Activated T-cell treated with anti-CD3 and anti-CD28 coated beads, Interleukin-2, amount 50 U/mL, for 72 hours (primary cell): ENCODE results near the gene TTF2. TPM values are rescaled to one million over a fixed set of nuclear protein-coding genes. Genes with fewer than 3 reads are reported as not detected.
"Not testable (repeated sequence)": the region's sequence is repeated elsewhere in the genome, so short reads cannot be mapped to it uniquely, and the experiment has no call there.

Experiments used
- ATAC-seq, 2 donors: fragments of 150-1000 bp; cut with Tn5 transposase; replicated peaks in 1 of 2; 2 replicates each; pipeline ENCODE4 v1.10.0; 2021; ENCODE audit warnings: moderate library complexity in 2 of 2, mild to moderate bottlenecking in 1 of 2
- DNase-seq, 2 donors: peaks; one replicate each; pipeline ENCODE4 v3.0.0; 2021 to 2022; ENCODE audit warnings: mixed read lengths in 1 of 2
- H3K27ac Mint-ChIP-seq: one replicate; pipeline ENCODE4 v1.8.0; 2022; ENCODE audit warnings: mild to moderate bottlenecking, moderate library complexity, mixed read lengths
- H3K27me3 Mint-ChIP-seq: one replicate; pipeline ENCODE4 v1.8.0; 2022; ENCODE audit warnings: low read depth, mixed read lengths
- H3K36me3 Mint-ChIP-seq, 2 donors: one replicate each; pipeline ENCODE4 v1.8.0; 2022; ENCODE audit warnings: mixed read lengths in 2 of 2, mild to moderate bottlenecking in 1 of 2; ENCODE audit not compliant: insufficient read depth in 2 of 2
- H3K4me1 Mint-ChIP-seq: one replicate; pipeline ENCODE4 v1.8.0; 2022; ENCODE audit warnings: low read depth, mixed read lengths
- H3K4me3 Mint-ChIP-seq, 2 donors: one replicate each; pipeline ENCODE4 v1.8.0; 2022; ENCODE audit warnings: mild to moderate bottlenecking in 2 of 2, mixed read lengths in 2 of 2, moderate library complexity in 2 of 2
- H3K9me3 Mint-ChIP-seq, 2 donors: one replicate each; pipeline ENCODE4 v1.8.0; 2022; ENCODE audit warnings: mixed read lengths in 2 of 2
- total RNA-seq, 2 donors: library from RNA; stranded (reverse); gene quantifications; one replicate each; pipeline ENCODE4 v1.2.3, GENCODE V29; 2022

The TTF2 gene
- total RNA-seq, 2 donors from 2014 or later: 104 to 107 TPM

DNA sequence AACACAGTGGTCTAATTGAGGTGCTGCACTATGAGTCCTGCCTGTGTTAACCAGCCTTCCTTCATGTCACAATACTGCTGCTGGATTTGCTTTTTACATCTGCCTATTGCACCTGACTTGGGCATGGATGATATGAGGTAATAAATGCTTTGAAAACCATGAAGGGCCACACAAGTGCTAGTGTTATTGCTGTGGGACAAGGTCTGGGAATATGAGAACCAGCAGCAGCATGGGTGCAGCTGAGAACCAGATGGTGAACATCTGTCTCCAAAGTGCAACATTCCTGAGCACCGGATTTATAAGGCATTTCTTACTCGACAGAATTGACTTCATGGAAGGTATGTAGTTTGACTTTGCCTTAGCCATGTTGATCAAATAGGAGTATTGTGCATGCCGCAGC lies 44.9 kb downstream of the TTF2 start:
- ATAC-seq: no peak
- H3K27ac Mint-ChIP-seq: no peak overlapping the region
- peaks cover 12 to 31% of the 10 kb centered on the region in 2 donors for H3K36me3 Mint-ChIP-seq

DNA sequence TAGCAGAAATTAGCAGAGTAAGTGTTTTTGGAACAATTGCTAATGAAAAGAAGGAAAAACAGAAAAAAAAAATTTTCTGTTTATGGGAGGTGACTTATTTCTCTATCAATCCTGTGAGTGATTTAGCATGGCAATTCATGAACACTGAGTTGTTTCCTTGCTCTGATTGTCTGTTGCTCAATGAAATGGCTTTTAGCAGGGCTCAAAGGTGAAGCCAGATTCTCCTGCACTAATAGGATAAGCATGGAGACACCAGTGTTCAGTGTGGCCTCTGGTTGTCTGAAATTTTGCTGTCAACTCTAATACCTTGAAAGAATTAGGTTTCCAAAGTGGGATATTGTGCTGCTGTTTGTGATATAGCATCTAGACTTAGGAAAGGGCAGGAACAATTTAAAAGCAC lies 45.6 kb downstream of the TTF2 start:
- ATAC-seq: no peak
- no peak for DNase-seq
- H3K4me3 Mint-ChIP-seq: no peak overlapping the region
- H3K36me3 Mint-ChIP-seq: peaks cover 7 to 24% of the 10 kb centered on the region in 2 donors
- H3K27me3 Mint-ChIP-seq: no peaks in the 10 kb centered on the region
- no peak overlapping the region for H3K27ac Mint-ChIP-seq
- H3K9me3 Mint-ChIP-seq: no peaks in the 10 kb centered on the region
- H3K4me1 Mint-ChIP-seq: peaks cover 15% of the 10 kb centered on the region

More for the DNA sequence above, 44.9 kb downstream of the TTF2 start:
- no peaks in the 10 kb centered on the region for H3K9me3 Mint-ChIP-seq
- no peak for DNase-seq
- H3K4me1 Mint-ChIP-seq: peaks cover 11% of the 10 kb centered on the region
- H3K27me3 Mint-ChIP-seq: no peaks in the 10 kb centered on the region
- H3K4me3 Mint-ChIP-seq: no peak overlapping the region

DNA sequence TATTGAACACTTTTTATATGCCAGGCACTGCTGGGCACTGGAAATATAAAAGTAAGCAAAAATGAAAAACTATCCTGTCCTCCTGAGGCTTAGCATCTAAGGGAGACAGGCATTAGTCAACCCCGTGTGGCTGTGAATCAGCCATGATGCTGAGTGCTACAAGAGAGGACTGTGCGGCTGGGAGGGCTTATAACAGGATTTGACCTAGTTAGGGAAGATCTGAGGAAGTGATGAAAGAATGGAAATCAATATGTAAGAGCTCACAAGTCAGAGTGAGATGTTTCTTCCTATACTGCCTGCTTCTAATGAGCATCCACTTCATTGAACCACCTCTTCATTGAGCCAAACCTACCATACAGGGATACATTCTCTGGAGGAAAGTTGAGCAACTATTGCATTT lies 46.4 kb downstream of the TTF2 start:
- Mint-ChIP-seq H3K9me3 (no peaks in the 10 kb centered on the region), H3K27me3 (no peaks in the 10 kb centered on the region), H3K36me3 (peaks cover 7 to 19% of the 10 kb centered on the region in 2 donors), H3K4me3 (no peak overlapping the region), H3K27ac (no peak overlapping the region), H3K4me1 (peaks cover 17% of the 10 kb centered on the region)
- ATAC-seq: peak; percentile 71 to 87
- DNase-seq: peak in 1 of 2 donors; percentile 15

DNA sequence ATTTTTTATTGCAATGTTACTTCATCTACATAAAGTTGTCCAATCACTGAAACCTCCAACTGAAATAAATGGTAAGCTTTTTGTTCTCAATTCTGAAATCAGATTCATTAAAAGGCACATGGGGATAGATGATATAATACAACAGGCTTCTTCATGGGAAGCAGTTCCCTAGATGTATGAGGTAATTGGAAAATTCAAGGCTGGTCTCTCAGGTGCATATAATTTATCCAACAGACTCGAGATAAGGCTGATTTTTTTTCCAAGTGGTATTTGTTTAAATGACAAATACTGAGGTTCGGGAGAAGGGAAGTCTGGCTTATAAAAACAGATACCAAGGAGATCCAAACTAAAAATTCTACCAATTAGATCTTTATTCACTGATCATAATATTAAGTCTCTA lies 47.2 kb downstream of the TTF2 start:
- no peak for ATAC-seq
- Mint-ChIP-seq H3K36me3 (peaks cover 4 to 16% of the 10 kb centered on the region in 2 donors), H3K4me1 (peaks cover 17% of the 10 kb centered on the region), H3K4me3 (no peak overlapping the region), H3K9me3 (no peaks in the 10 kb centered on the region), H3K27me3 (no peaks in the 10 kb centered on the region), H3K27ac (no peak overlapping the region)
- no peak for DNase-seq

DNA sequence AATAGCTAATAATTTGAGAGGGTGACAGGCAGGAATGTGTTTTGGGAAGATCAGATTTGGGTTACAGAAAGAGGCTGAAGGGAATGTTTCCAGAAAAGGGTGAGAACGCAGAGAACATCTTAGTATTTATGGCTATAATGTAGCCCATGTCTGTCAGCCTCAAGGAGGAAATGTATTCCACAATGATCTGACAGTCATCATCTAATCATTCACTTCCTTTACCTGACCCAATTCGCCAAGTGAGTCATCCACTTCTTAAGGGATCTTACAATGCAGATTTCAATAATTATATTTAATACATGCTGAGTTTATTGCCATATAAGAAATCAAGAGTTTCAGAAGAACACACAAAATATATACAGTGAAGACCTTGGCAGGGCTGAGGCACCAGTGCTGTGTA lies 50.6 kb downstream of the TTF2 start:
- peaks cover 17% of the 10 kb centered on the region for H3K4me1 Mint-ChIP-seq
- H3K9me3 Mint-ChIP-seq: no peaks in the 10 kb centered on the region
- no peak overlapping the region for H3K4me3 Mint-ChIP-seq
- no peak overlapping the region for H3K27ac Mint-ChIP-seq
- DNase-seq: no peak
- no peak for ATAC-seq
- H3K36me3 Mint-ChIP-seq: peaks cover 2 to 8% of the 10 kb centered on the region in 2 donors
- no peaks in the 10 kb centered on the region for H3K27me3 Mint-ChIP-seq

DNA sequence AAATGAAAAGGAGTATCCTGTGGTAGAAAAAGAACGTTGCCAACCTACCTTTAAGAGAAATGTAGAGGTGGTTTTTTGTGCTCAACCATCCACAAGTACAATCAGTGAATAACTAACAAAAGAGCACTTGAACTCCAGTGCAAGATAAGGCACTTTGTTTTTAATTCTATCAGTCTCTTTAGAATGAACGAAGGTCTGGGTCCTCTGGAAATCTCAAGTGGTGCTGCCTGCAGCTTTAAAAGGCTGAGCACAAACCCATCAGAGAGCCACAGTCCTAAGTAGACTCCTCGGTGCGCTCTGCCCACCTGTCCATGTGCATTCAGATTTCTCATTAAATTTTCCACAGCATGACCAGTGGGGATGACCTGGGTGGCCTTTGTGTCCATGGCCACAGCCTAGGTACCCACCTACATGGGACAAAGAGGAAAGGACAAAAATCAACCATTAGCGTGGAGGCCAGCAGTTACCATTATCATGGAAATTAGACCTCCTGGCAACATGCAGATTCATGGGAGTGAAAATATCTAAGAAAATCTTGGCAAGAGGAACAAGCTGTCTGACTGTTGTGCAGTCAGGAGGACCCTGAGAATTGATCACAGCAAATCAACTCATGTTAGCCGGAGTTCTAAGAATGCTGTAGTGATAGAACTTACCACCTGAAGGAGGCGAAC lies 52.1 kb downstream of the TTF2 start:
- peaks cover 0 to 3% of the 10 kb centered on the region in 2 donors for H3K36me3 Mint-ChIP-seq
- DNase-seq: no peak
- ATAC-seq: no peak
- H3K27ac Mint-ChIP-seq: no peak overlapping the region
- H3K4me3 Mint-ChIP-seq: no peak overlapping the region
- no peaks in the 10 kb centered on the region for H3K27me3 Mint-ChIP-seq
- peaks cover 17% of the 10 kb centered on the region for H3K4me1 Mint-ChIP-seq
- H3K9me3 Mint-ChIP-seq: no peaks in the 10 kb centered on the region

DNA sequence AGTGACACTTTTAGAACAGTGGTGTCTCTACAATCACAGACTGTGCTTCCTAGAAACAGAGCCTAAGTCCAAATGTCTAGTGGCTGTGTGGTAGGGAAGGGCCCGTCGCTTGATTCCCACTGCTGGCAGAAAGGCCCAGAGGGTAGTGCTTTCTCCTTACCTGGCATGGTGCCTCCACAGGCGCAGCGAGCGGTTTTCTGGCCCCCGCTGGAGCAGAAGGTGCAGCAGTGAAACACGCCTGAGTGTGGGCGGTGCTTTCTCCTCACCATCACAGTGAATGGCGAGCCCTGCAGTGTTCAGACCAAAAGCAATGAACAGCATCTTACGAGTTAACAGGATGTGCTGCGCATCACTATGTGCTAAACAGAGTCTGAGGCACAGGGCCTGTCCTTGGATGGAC lies 53.1 kb downstream of the TTF2 start:
- DNase-seq (no peak), ATAC-seq (no peak)
- no peaks in the 10 kb centered on the region for H3K9me3 Mint-ChIP-seq
- no peak overlapping the region for H3K27ac Mint-ChIP-seq
- no peaks in the 10 kb centered on the region for H3K36me3 Mint-ChIP-seq
- H3K27me3 Mint-ChIP-seq: no peaks in the 10 kb centered on the region
- H3K4me3 Mint-ChIP-seq: no peak overlapping the region
- H3K4me1 Mint-ChIP-seq: peaks cover 17% of the 10 kb centered on the region

DNA sequence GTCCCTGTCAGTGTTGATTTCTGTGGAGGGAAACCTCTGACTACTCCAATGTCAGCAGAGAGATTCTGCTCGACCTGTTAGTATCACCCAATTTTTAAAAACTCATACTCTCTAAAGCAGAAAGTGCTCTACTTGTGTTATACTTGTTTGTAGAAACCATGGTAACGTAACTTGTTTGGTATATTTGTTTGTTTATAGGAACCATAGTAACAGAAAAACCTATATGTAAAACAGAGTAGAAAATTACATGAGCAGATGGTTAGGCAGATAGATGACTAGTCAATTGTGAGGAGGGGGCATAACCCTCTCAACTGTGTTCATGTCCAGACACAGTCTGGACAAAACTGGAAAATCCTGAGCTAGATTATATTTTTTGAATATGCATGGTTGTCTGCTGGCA lies 54.8 kb downstream of the TTF2 start:
- no peak overlapping the region for H3K4me3 Mint-ChIP-seq
- ATAC-seq (no peak), DNase-seq (no peak)
- no peak overlapping the region for H3K27ac Mint-ChIP-seq
- H3K27me3 Mint-ChIP-seq: no peaks in the 10 kb centered on the region
- no peaks in the 10 kb centered on the region for H3K36me3 Mint-ChIP-seq
- H3K9me3 Mint-ChIP-seq: no peaks in the 10 kb centered on the region
- H3K4me1 Mint-ChIP-seq: peaks cover 7% of the 10 kb centered on the region

DNA sequence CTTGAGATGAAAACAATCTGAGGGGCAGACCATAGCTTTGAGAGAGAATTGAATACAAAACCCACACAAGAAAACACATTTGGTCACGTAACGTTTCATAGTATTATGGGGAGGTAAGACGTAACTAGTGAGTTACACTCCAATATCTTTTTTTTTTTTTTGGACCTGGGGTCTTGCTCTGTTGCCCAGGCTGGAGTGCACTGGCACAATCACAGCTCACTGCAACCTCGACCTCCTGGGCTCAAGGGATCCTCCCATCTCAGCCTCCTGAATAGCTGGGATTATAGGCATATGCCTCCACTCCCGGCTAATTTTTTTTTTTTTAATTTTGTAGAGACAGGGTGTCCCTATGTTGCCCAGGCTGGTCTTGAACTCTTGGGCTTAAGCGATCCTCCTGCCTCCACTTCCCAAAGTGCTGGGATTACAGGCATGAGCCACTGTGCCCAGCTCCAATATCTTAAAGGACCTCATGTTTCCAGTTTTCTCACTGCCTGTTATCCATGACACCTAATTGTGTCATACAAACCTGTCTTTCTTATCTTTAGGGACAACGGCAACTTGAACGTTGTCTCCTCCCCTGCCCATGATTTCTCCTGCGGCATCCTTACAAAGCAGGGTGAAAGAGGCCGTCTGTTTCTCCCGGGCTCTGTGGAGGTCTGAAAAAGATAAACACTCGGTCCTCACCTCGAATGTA lies 56.1 kb downstream of the TTF2 start:
- ATAC-seq (no peak), DNase-seq (no peak)
- peaks cover 7% of the 10 kb centered on the region for H3K27me3 Mint-ChIP-seq
- H3K9me3 Mint-ChIP-seq: no peaks in the 10 kb centered on the region
- peaks cover 8% of the 10 kb centered on the region for H3K4me1 Mint-ChIP-seq
- H3K36me3 Mint-ChIP-seq: no peaks in the 10 kb centered on the region
- H3K27ac Mint-ChIP-seq: no peak overlapping the region
- H3K4me3 Mint-ChIP-seq: no peak overlapping the region

DNA sequence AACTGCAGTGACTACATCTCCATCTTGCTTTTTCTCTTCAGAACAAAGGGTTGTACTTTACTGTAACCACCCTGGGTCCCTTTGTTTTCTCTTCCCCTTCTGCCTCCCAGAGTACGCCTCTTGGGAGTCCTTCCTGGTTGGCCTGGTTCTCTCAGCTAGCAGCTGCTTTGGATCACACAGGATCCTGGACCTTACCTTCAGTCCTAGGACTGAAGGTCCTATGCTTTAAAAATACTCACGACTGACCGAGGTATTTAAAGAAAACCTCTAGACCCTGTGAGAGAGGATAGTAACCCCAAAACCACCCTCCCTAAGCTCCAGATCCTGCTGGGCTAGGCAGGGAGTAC lies 56.6 kb downstream of the TTF2 start:
- Mint-ChIP-seq H3K27me3 (peaks cover 7% of the 10 kb centered on the region), H3K36me3 (no peaks in the 10 kb centered on the region), H3K27ac (no peak overlapping the region), H3K9me3 (no peaks in the 10 kb centered on the region), H3K4me1 (peaks cover 8% of the 10 kb centered on the region), H3K4me3 (no peak overlapping the region)
- ATAC-seq: no peak
- no peak for DNase-seq

DNA sequence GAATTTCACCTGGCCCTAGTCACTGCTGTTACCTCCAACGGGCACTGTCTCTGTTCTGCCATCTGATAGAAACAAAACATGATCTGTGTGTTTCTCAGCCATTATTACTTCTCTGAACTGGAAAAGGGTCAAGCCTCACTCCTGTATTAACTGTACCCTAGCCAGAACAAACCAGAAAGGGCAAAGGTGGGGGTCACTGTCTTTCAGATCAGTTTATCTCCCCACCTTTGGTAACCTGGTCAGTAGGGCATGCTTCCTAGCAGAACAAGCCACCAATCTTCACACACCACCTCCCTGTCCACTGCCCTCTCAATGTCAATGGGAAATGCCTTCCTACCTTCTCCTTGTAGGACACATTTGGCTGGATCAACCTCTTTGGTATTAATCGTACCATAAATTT lies 57.6 kb downstream of the TTF2 start:
- Mint-ChIP-seq H3K36me3 (no peaks in the 10 kb centered on the region), H3K27me3 (peaks cover 10% of the 10 kb centered on the region), H3K4me1 (peaks cover 8% of the 10 kb centered on the region), H3K9me3 (no peaks in the 10 kb centered on the region), H3K27ac (no peak overlapping the region), H3K4me3 (no peak overlapping the region)
- ATAC-seq (no peak), DNase-seq (no peak)

DNA sequence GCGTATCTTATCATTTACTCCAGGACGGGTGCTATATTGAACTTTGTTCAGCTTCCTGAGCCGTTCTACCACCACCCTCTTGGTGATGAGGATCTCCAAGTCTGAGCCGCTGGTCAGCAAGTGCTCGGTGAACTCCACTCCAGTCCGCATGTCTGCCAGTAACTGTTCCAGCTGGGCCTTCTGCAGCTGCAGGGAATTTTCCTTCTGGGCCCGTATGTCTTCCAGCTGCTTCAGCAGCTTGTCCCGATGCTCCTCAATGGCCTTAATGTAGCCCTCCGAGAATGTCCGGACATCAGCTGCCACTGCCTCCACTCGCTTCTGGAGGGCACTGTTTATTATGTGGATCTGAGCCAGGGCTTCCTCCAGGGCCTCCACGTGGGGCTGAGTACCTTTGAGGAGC lies 58.0 kb downstream of the TTF2 start:
- Mint-ChIP-seq H3K9me3 (no peaks in the 10 kb centered on the region), H3K4me3 (no peak overlapping the region), H3K36me3 (no peaks in the 10 kb centered on the region), H3K27me3 (peaks cover 14% of the 10 kb centered on the region), H3K27ac (no peak overlapping the region), H3K4me1 (peaks cover 8% of the 10 kb centered on the region)
- DNase-seq (no peak), ATAC-seq (no peak)

DNA sequence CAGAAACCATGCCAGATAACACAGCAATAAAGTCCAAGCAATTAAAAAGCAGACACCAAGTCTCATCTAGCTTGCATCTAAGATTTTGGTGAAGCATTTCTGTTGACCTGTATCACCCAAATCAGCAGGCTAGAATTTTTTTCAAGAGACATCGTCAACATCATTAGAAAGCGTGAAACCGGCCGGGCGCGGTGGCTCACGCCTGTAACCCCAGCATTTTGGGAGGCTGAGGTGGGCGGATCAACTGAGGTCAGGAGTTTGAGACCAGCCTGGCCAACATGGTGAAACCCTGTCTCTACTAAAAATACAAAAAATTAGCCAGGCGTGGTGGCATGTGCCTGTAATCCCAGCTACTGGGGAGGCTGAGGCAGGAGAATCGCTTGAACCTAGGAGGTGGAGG lies 59.0 kb downstream of the TTF2 start:
- not testable (repeated sequence) for H3K4me1 Mint-ChIP-seq, H3K9me3 Mint-ChIP-seq, ATAC-seq, DNase-seq, H3K27ac Mint-ChIP-seq, H3K36me3 Mint-ChIP-seq, H3K4me3 Mint-ChIP-seq
- peaks cover 18% of the 10 kb centered on the region for H3K27me3 Mint-ChIP-seq
